Measurements from ENCODE around the gene ALG13.

- TF ChIP-seq CTCF (IDR thresholded peaks at IDR 0.05; ENCODE audit: low read depth, low read length) (no peak), EZH2phosphoT487 (IDR thresholded peaks at IDR 0.05; ENCODE audit: low read depth) (no peak)
Observed at GRCh38 chrX:111779582-111779981, 98.6 kb downstream of the ALG13 start.
